Measurements from ENCODE around the gene TFAP2E.

TFAP2E gene

DNA sequence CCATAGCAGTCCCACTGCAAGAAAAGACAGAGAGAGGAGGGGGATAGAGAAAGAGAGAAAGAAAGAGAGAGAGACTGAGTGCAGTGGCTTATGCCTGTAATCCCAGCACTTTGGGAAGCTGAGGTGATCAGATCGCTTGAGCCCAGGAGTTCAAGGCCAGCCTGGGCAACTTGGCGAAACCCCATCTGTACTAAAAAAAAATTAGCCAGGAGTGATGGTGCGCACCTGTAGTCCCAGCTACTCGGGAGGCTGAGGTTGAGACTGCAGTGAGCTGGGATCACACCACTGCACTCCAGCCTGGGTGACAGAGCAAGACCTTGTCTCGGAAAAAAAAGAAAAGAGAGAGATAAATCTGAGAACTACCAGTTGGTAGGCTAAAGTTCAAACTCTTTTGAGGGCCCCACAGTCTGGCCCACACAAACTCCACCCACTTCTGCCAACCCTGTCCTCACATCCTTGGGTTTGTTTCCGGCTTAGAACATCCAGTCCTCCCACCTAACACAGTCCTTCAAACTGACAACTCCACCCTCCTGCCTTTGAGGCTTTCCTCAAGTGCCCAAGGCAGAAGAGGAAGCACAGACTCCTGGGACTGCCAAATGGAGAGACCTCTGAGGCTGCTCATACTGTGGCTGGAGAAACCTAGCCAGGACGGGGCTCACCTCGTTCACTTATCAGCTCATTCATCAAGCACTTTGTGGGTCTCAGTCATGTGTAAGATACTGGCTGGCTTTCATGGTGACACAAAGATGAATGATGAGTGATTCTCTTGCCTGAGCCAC, 20.1 kb downstream of the TFAP2E start:
- no peak for DNase-seq
- peaks cover 7% of the 10 kb centered on the region for H3K27me3 Mint-ChIP-seq (ENCODE audit: low read depth, poor library complexity)
- peak overlapping the region; percentile 67 for H3K27ac Mint-ChIP-seq
- no peaks in the 10 kb centered on the region for H3K9me3 Mint-ChIP-seq
- TF ChIP-seq, protein P1, sequence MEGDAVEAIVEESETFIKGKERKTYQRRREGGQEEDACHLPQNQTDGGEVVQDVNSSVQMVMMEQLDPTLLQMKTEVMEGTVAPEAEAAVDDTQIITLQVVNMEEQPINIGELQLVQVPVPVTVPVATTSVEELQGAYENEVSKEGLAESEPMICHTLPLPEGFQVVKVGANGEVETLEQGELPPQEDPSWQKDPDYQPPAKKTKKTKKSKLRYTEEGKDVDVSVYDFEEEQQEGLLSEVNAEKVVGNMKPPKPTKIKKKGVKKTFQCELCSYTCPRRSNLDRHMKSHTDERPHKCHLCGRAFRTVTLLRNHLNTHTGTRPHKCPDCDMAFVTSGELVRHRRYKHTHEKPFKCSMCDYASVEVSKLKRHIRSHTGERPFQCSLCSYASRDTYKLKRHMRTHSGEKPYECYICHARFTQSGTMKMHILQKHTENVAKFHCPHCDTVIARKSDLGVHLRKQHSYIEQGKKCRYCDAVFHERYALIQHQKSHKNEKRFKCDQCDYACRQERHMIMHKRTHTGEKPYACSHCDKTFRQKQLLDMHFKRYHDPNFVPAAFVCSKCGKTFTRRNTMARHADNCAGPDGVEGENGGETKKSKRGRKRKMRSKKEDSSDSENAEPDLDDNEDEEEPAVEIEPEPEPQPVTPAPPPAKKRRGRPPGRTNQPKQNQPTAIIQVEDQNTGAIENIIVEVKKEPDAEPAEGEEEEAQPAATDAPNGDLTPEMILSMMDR (IDR thresholded peaks at IDR 0.05): no peak
- H3K4me3 Mint-ChIP-seq: no peak overlapping the region
- H3K4me1 Mint-ChIP-seq: peaks cover 12% of the 10 kb centered on the region
- no peaks in the 10 kb centered on the region for H3K36me3 Mint-ChIP-seq (ENCODE audit: low read depth)

DNA sequence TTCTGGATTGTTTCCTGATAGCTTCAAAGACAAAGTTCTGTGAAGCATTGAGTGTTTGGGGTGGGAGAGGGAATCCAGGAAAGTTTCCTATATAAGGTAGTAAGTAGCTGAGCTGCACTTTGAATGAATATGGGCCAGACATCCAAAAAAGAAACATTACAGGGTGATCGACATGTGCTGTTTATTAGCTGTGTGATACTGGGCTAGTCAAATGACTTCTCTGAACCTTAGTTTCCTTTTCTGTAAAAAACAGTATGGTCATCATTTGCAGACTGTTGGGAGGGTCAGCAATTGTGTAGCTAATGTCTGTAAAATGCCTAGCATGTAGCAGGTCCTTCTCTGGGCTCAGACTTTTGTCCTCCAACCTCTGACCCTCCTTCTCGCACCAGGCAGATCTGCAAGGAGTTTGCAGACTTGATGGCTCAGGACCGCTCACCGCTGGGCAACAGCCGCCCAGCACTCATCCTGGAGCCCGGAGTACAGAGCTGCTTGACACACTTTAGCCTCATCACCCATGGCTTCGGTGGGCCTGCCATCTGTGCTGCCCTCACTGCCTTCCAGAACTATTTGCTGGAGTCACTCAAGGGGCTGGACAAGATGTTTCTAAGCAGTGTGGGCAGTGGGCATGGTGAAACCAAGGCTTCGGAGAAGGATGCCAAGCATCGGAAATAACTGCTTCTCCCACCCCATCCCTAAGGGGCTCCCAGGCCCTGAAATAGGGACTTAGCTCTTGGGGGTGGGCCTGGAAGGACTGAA, 21.1 kb downstream of the TFAP2E start:
- H3K36me3 Mint-ChIP-seq (ENCODE audit: low read depth): peaks cover under 1% of the 10 kb centered on the region
- no peak overlapping the region for H3K27ac Mint-ChIP-seq
- H3K9me3 Mint-ChIP-seq: no peaks in the 10 kb centered on the region
- H3K27me3 Mint-ChIP-seq (ENCODE audit: low read depth, poor library complexity): peaks cover 4% of the 10 kb centered on the region
- no peak overlapping the region for H3K4me3 Mint-ChIP-seq
- TF ChIP-seq, protein P1 (IDR thresholded peaks at IDR 0.05): no peak
- no peak for DNase-seq
- peaks cover 12% of the 10 kb centered on the region for H3K4me1 Mint-ChIP-seq

DNA sequence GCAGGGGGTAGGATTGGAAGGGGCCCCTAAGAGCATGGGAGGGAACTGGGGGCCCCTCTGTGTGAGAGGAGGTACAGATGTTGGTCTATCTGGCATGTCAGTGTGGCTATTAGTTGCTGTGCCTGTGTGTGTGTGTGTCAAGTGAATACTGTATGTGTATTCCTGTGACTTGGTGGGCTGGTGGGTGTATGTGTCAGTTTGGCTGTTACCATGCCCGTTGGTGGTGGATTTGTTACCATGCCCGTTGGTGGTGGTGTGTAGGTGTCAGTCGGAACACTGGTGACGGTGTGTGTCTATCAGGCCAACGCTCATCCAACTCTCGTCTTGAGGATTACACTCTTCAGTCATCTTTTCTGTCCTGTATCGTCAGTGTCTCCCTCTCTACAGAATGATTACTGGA, 22.6 kb downstream of the TFAP2E start:
- Mint-ChIP-seq H3K4me1 (peaks cover 12% of the 10 kb centered on the region), H3K27me3 (ENCODE audit: low read depth, poor library complexity) (peaks cover 4% of the 10 kb centered on the region), H3K9me3 (no peaks in the 10 kb centered on the region), H3K4me3 (no peak overlapping the region), H3K36me3 (ENCODE audit: low read depth) (peaks cover 10% of the 10 kb centered on the region), H3K27ac (no peak overlapping the region)
- DNase-seq: no peak
- TF ChIP-seq, protein P1 (IDR thresholded peaks at IDR 0.05): no peak

DNA sequence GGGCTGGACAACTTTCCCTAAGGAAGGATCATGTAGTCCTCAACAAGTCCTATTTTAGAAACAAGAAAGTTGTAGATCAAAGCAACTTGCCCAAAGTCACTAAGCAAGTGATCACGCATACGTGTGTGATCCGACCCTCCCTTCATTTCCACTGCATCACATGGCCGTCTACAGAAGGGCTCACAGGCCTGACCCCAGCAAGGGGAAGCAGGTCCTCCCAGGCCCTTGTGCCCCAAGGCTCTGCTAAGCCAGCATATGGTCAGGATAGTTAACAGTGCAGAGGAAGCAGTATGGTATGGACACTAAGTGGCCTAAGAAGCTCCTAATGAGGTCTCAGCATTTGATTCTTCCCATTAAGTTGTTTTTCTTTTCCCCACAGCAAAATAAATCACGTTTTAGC, 24.8 kb downstream of the TFAP2E start:
- no peaks in the 10 kb centered on the region for H3K27me3 Mint-ChIP-seq (ENCODE audit: low read depth, poor library complexity)
- H3K4me1 Mint-ChIP-seq: peaks cover 8% of the 10 kb centered on the region
- no peak overlapping the region for H3K27ac Mint-ChIP-seq
- TF ChIP-seq, protein P1 (IDR thresholded peaks at IDR 0.05): no peak
- no peak overlapping the region for H3K4me3 Mint-ChIP-seq
- no peaks in the 10 kb centered on the region for H3K9me3 Mint-ChIP-seq
- DNase-seq: no peak
- H3K36me3 Mint-ChIP-seq (ENCODE audit: low read depth): peaks cover 19% of the 10 kb centered on the region

GRCh38 chr1:35598895-35599294, 25.8 kb downstream of the TFAP2E start:
- TF ChIP-seq, protein P1 (IDR thresholded peaks at IDR 0.05): no peak
- peaks cover 29% of the 10 kb centered on the region for H3K36me3 Mint-ChIP-seq (ENCODE audit: low read depth)
- H3K4me1 Mint-ChIP-seq: no peaks in the 10 kb centered on the region
- H3K27me3 Mint-ChIP-seq (ENCODE audit: low read depth, poor library complexity): no peaks in the 10 kb centered on the region
- no peak for DNase-seq
- H3K4me3 Mint-ChIP-seq: no peak overlapping the region
- H3K27ac Mint-ChIP-seq: no peak overlapping the region
- no peaks in the 10 kb centered on the region for H3K9me3 Mint-ChIP-seq
